NT2/D1 (cell line): ENCODE results near the gene CNPY4.

Experiments
- SUZ12 ChIP-seq: IDR thresholded peaks from 2 replicates; pipeline ENCODE4 v1.6.1; 2011; ENCODE audit not compliant: insufficient read length, insufficient read depth; ENCODE audit errors: extremely low read depth
- YY1 ChIP-seq: IDR thresholded peaks from 2 replicates; pipeline ENCODE4 v1.6.1; 2011; ENCODE audit not compliant: insufficient read length, insufficient read depth
- ZNF274 ChIP-seq: IDR thresholded peaks from 2 replicates; pipeline ENCODE4 v1.6.1; 2011; ENCODE audit warnings: mild to moderate bottlenecking, low read depth, low read length

DNA sequence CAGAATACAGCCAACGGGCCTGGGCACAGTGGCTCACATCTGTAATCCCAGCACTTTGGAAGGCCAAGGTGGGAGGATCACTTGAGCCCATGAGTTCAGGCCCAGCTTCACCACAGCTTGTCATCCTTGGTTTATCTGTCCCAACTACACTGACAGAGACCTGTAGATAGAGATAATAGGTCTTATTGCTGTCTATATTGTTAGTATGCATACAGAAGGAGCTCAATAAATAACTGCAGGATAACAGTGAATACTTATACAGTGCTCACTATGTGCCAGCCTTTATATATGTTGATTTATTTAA is 1.3 kb downstream of the CNPY4 start:
- TF ChIP-seq ZNF274 (no peak), YY1 (no peak), SUZ12 (no peak)
